AG04449 (cell line): ENCODE measurements around the gene PTGES3L.

Experiments
- CTCF ChIA-PET: fragments of 350-600 bp; formaldehyde crosslinking; extraction: SDS; loops from one replicate; lab custom pipeline; 2021; ENCODE audit warnings: antibody characterized with exemption; lab: Yijun Ruan, JAX
- POLR2A ChIA-PET: fragments of 400-600, 350-600 bp; formaldehyde crosslinking; extraction: SDS; loops from one replicate; lab custom pipeline; 2020; ENCODE audit warnings: antibody characterized with exemption, inconsistent platforms; lab: Yijun Ruan, JAX
- DNase-seq: peaks from one replicate; pipeline ENCODE4 v3.0.0-alpha.2; 2010; ENCODE audit warnings: low read depth, low spot score
- H3K4me3 ChIP-seq: 2 replicates; pipeline ENCODE4 v1.5.1; 2011; ENCODE audit warnings: low read depth, mild to moderate bottlenecking, control low read depth, low read length
- TF ChIP-seq, protein P1 (sequence below): IDR thresholded peaks from one replicate; pipeline ENCODE4 v1.5.1; 2011; ENCODE audit warnings: mild to moderate bottlenecking, moderate library complexity, low read length, control low read depth, inconsistent platforms; ENCODE audit not compliant: insufficient read depth; ENCODE audit errors: missing control alignments

The PTGES3L gene

DNA sequence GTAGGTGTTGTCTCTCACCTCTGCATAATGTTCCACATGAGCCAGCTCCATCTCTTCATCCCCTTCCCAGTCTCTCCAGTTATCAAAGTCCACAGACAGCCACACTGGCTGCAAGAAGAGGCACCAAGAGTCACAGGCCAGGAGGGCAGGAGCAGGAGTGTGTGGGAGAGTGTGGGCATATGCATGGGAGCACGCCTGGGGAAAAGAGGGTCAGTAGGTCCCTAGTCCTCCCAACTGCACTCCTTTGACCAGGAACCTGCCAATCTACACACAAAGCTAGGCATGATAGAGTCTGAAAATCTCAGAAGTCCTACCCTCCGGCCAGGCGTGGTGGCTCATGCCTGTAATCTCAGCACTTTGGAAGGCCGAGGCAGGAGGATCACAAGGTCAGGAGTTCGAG is 8.3 kb downstream of the PTGES3L start:
- no peak overlapping the region for H3K4me3 ChIP-seq
- POLR2A ChIA-PET, result no interaction called here
- CTCF ChIA-PET, result interaction anchor here (0.8 kb wide), 1 partner anchor 26 kb away, joined by 3 read pairs; no protein-coding TSS in a partner anchor
- TF ChIP-seq, protein P1, sequence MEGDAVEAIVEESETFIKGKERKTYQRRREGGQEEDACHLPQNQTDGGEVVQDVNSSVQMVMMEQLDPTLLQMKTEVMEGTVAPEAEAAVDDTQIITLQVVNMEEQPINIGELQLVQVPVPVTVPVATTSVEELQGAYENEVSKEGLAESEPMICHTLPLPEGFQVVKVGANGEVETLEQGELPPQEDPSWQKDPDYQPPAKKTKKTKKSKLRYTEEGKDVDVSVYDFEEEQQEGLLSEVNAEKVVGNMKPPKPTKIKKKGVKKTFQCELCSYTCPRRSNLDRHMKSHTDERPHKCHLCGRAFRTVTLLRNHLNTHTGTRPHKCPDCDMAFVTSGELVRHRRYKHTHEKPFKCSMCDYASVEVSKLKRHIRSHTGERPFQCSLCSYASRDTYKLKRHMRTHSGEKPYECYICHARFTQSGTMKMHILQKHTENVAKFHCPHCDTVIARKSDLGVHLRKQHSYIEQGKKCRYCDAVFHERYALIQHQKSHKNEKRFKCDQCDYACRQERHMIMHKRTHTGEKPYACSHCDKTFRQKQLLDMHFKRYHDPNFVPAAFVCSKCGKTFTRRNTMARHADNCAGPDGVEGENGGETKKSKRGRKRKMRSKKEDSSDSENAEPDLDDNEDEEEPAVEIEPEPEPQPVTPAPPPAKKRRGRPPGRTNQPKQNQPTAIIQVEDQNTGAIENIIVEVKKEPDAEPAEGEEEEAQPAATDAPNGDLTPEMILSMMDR, result no peak
- no peak for DNase-seq

DNA sequence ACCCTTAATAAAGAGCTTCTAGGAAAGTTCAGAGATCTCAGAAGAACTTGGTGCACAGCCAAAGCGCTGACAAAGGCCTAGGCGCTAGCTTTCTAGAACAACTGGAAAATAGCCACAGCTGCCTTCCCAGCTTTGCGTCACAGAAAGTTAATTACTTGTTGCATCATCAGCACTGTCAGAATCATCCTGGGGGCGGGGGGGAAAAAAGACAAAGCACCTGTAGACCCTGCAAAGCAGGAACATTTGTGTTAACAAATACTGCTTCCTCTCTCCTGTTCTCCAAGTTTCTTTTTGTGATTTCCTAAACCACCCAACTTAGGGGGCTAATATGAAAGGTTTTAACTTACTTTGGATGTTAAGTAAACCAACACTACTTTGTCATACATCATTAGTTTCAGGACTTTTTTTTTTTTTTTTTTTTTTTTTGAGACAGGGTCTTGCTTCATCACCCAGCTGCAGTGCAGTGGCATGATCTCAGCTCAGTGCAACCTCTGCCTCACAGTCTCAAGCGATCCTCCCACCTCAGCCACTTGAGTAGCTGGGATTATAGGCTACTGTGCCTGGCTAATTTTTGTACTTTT is 10.8 kb downstream of the PTGES3L start:
- no peak for DNase-seq
- no peak overlapping the region for H3K4me3 ChIP-seq
- TF ChIP-seq, protein P1, result no peak
- POLR2A ChIA-PET, result no interaction called here
- CTCF ChIA-PET, result interaction anchor here (1.1 to 2.5 kb wide), 3 partner anchors 18 to 121 kb away, joined by 3 to 8 read pairs (median 3); partner anchors contain the start of gene RPL27

DNA sequence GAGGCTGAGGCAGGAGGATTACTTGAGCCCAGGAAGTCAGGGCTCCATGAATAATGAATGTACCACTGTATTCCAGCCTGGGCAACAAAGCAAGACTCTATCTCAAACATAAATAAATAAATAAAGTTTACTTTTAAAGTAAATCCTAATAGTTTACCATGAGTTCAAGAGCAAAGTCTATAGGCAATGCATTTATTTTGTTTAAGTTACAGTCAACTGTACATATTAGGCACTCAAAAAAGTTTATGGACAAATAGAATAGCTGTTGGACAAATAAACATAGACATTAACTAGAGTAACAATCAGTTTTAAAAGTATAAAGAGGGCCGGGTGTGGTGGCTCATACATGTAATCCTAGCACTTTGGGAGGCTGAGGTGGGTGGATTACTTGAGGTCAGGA is 12.0 kb downstream of the PTGES3L start:
- H3K4me3 ChIP-seq, result no peak overlapping the region
- ChIA-PET POLR2A (no interaction called here), CTCF (interaction anchor here (0.7 to 2.5 kb wide), 3 partner anchors 11 to 120 kb away, joined by 3 to 8 read pairs (median 3); partner anchors contain the start of gene RPL27)
- no peak for DNase-seq
- TF ChIP-seq, protein P1, result no peak

DNA sequence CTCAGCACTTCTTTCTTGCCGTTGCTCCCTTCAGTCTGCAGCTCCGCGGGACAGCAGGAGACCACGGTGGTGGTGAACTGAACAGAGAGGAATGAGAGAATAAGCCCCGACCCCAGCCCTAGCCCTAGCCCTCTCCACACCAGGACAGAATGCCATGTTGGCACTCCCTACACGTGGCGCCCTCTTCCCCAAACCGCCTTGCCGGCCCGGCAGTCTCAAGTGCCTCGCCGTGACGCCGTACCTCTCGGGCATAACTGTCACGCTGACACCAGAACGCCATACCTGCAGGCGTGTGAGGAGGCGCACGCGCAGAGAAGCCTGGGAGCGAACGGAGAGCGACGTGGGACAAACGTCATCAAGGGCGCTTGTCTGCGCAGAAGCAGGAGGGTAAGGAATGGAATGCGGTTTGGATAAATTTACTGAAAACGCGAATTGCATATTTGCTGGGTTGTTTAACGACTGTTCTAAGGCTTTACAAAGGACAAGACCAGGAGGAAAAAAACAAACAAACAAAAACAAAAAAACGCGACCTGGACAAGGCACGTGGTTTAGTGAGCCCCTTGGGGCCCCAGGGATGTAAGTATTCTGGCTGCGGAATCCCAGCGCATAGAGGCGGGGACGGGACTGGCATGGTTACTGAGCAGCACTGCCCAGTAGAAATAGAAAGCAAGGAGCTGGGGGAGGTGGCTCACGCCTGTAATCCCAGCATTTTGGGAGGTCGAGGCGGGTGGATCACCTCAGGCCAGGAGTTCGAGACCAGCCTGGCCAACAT is 15.5 kb downstream of the PTGES3L start, which contains the start of gene AARSD1:
AARSD1 (minus strand) TSS at position 294 of the 772 bp plus-strand sequence; CDS start at position 280, 14 bp downstream.
- ChIA-PET CTCF (interaction anchor here (0.8 to 1.5 kb wide), 5 partner anchors 9 to 44 kb away, joined by 3 to 4 read pairs (median 4); no protein-coding TSS in a partner anchor), POLR2A (interaction anchor here (0.6 to 1.0 kb wide), 3 partner anchors 11 to 34 kb away, joined by 3 to 4 read pairs (median 3); partner anchors contain the start of gene RPL27)
- TF ChIP-seq, protein P1, result no peak

DNA sequence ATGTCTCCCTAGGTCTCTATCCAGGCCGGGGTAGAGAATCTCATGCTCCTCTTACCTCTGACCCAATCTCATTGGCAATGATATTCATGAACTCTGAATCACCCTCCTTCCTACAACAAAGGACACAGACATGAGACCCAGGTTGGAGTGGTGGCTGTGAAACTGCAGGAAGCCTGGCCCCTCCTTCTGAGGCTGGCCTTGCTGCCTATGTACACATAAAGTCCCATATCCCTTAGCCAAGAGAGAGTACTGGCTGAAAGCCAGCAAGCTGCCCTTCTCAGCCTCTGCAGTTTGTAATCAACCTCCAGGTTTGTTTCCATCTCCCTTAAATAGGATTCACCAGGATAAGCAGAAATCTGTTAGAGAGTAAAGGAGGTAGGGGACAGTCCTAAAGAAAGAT is 26.2 kb downstream of the PTGES3L start:
- CTCF ChIA-PET, result interaction anchor here (1.3 kb wide), 1 partner anchor 110 kb away, joined by 3 read pairs; no protein-coding TSS in a partner anchor
- TF ChIP-seq, protein P1, result no peak
- no peak for DNase-seq
- H3K4me3 ChIP-seq, result no peak overlapping the region
- POLR2A ChIA-PET, result no interaction called here

More for the DNA sequence above, 15.5 kb downstream of the PTGES3L start, which contains the start of gene AARSD1:
- peak within 1 kb of the TSS; percentile 91 for H3K4me3 ChIP-seq
- DNase-seq, result peak; percentile 71
